Head of caudate nucleus (tissue), 42 donors: ENCODE results near the gene NKIRAS2.

Experiments used
- DNase-seq, 42 donors: peaks; one replicate each; pipeline versions ENCODE4 v3.0.0 to v3.0.0-alpha.2; 2020 to 2021; ENCODE audit warnings: mixed read lengths in 7 of 42
- intact Hi-C: fragments of 100-400 bp; cut with DNase I; formaldehyde crosslinking; loops from one replicate; pipeline ENCODE4 v1.15.0; 2022

Gene NKIRAS2

GRCh38 chr17:42049834-42050392 is 30.0 kb downstream of the NKIRAS2 start:
- intact Hi-C loops = no loop called here
- no peak for DNase-seq

GRCh38 chr17:42050393-42051012 is 30.6 kb downstream of the NKIRAS2 start, which contains the start of gene C17orf113:
Gene C17orf113 (minus strand): TSS chr17:42050601. CDS start chr17:42043376, 7,225 bp downstream.
- DNase-seq = peak; percentile 16 to 81 (median 61)
- intact Hi-C loops = no loop called here

- intact Hi-C loops = no loop called here
- no peak for DNase-seq
Observed at GRCh38 chr17:42051013-42051400, 31.1 kb downstream of the NKIRAS2 start.

- intact Hi-C loops = no loop called here
- DNase-seq = no peak
Observed at GRCh38 chr17:42051645-42052044, 31.8 kb downstream of the NKIRAS2 start.

- no peak for DNase-seq
- intact Hi-C loops = no loop called here
Observed at GRCh38 chr17:42052346-42052877, 32.5 kb downstream of the NKIRAS2 start.

- DNase-seq = no peak
Observed at GRCh38 chr17:42053731-42054500, 34.0 kb downstream of the NKIRAS2 start.

GRCh38 chr17:42055027-42055426 is 35.1 kb downstream of the NKIRAS2 start:
- intact Hi-C loops = no loop called here
- DNase-seq = no peak

More at GRCh38 chr17:42053731-42054500, 34.0 kb downstream of the NKIRAS2 start:
- intact Hi-C loops = no loop called here

GRCh38 chr17:42055496-42055895 is 35.6 kb downstream of the NKIRAS2 start:
- no peak for DNase-seq
- intact Hi-C loops = no loop called here

GRCh38 chr17:42056635-42057034 is 36.7 kb downstream of the NKIRAS2 start:
- DNase-seq = no peak
- intact Hi-C loops = no loop called here

- no peak for DNase-seq
- intact Hi-C loops = no loop called here
Observed at GRCh38 chr17:42058063-42058462, 38.2 kb downstream of the NKIRAS2 start.

- no peak for DNase-seq
- intact Hi-C loops = no loop called here
Observed at GRCh38 chr17:42059815-42060214, 39.9 kb downstream of the NKIRAS2 start.

- DNase-seq = no peak
- intact Hi-C loops = no loop called here
Observed at GRCh38 chr17:42060231-42060630, 40.3 kb downstream of the NKIRAS2 start.

- no peak for DNase-seq
Observed at GRCh38 chr17:42061646-42062487, 42.0 kb downstream of the NKIRAS2 start.

GRCh38 chr17:42062681-42063080 is 42.8 kb downstream of the NKIRAS2 start:
- no peak for DNase-seq
- intact Hi-C loops = no loop called here

More at GRCh38 chr17:42061646-42062487, 42.0 kb downstream of the NKIRAS2 start:
- intact Hi-C loops = no loop called here

GRCh38 chr17:42065201-42065600 is 45.3 kb downstream of the NKIRAS2 start:
- no peak for DNase-seq
- intact Hi-C loops = no loop called here

- DNase-seq = peak; percentile 15 to 89 (median 69)
- intact Hi-C loops = no loop called here
Observed at GRCh38 chr17:42067371-42068091, 47.6 kb downstream of the NKIRAS2 start.

- intact Hi-C loops = no loop called here
- DNase-seq = no peak
Observed at GRCh38 chr17:42068979-42069378, 49.1 kb downstream of the NKIRAS2 start.

GRCh38 chr17:42071810-42072209 is 51.9 kb downstream of the NKIRAS2 start:
- no peak for DNase-seq
- intact Hi-C loops = no loop called here
